ENCODE results near the gene RTP1. TPM values are rescaled to one million over a fixed set of nuclear protein-coding genes. Genes with fewer than 3 reads are reported as not detected.

Gene RTP1
- total RNA-seq, 2 experiments from 2014 or later: not detected

- DNase-seq: no peak
- intact Hi-C loops (cut with DNase I, micrococcal nuclease): no loop called here
- peaks cover 0 to 4% of the 10 kb centered on the region in 2 experiments for H3K27me3 ChIP-seq (ENCODE audit: control insufficient read depth in 1 of 2, insufficient read depth in 2 of 2, low read length in 2 of 2)
- ChIA-PET CTCF (no interaction called here), POLR2A (no interaction called here)
- TF ChIP-seq CTCF (IDR thresholded peaks at IDR 0.05): no peak
- no peak overlapping the region for H3K4me3 Mint-ChIP-seq
- H3K36me3 ChIP-seq (ENCODE audit: insufficient read depth, low read length): no peaks in the 10 kb centered on the region
- H3K36me3 Mint-ChIP-seq (ENCODE audit: low read depth): no peaks in the 10 kb centered on the region
- H3K27ac ChIP-seq (ENCODE audit: low read depth in 1 of 2, low read length in 2 of 2): no peak overlapping the region
- no peak overlapping the region for H3K27ac Mint-ChIP-seq
- no peaks in the 10 kb centered on the region for H3K9me3 Mint-ChIP-seq
- no peaks in the 10 kb centered on the region for H3K4me1 Mint-ChIP-seq (ENCODE audit: low read depth)
- peaks cover 17% of the 10 kb centered on the region for H3K27me3 Mint-ChIP-seq
- ATAC-seq (ENCODE audit: poor library complexity): no peak
- H3K4me1 ChIP-seq (ENCODE audit: insufficient read depth, low read length): no peaks in the 10 kb centered on the region
- H3K4me3 ChIP-seq (ENCODE audit: low read length): no peak overlapping the region
- H3K9me3 ChIP-seq (ENCODE audit: control insufficient read depth in 1 of 2, insufficient read depth in 1 of 2, low read length in 2 of 2): no peaks in the 10 kb centered on the region
Measured at GRCh38 chr3:187228740-187229139, 31.5 kb downstream of the RTP1 start.

- H3K27me3 ChIP-seq (ENCODE audit: control insufficient read depth in 1 of 2, insufficient read depth in 2 of 2, low read length in 2 of 2): peaks cover 0 to 4% of the 10 kb centered on the region in 2 experiments
- ChIA-PET POLR2A (no interaction called here), CTCF (no interaction called here)
- no peaks in the 10 kb centered on the region for H3K36me3 ChIP-seq (ENCODE audit: insufficient read depth, low read length)
- Mint-ChIP-seq H3K4me1 (ENCODE audit: low read depth) (no peaks in the 10 kb centered on the region), H3K27ac (no peak overlapping the region), H3K27me3 (peaks cover 17% of the 10 kb centered on the region), H3K9me3 (no peaks in the 10 kb centered on the region), H3K36me3 (ENCODE audit: low read depth) (no peaks in the 10 kb centered on the region), H3K4me3 (no peak overlapping the region)
- no peaks in the 10 kb centered on the region for H3K4me1 ChIP-seq (ENCODE audit: insufficient read depth, low read length)
- H3K9me3 ChIP-seq (ENCODE audit: control insufficient read depth in 1 of 2, insufficient read depth in 1 of 2, low read length in 2 of 2): no peaks in the 10 kb centered on the region
- H3K27ac ChIP-seq (ENCODE audit: low read depth in 1 of 2, low read length in 2 of 2): no peak overlapping the region
- H3K4me3 ChIP-seq (ENCODE audit: low read length): no peak overlapping the region
- no peak for TF ChIP-seq CTCF (IDR thresholded peaks at IDR 0.05)
- intact Hi-C loops (cut with DNase I, micrococcal nuclease): no loop called here
- no peak for ATAC-seq (ENCODE audit: poor library complexity)
- DNase-seq: no peak
Measured at GRCh38 chr3:187230011-187230410, 32.7 kb downstream of the RTP1 start.

- Mint-ChIP-seq H3K4me3 (no peak overlapping the region), H3K4me1 (ENCODE audit: low read depth) (no peaks in the 10 kb centered on the region), H3K27me3 (no peaks in the 10 kb centered on the region), H3K36me3 (ENCODE audit: low read depth) (no peaks in the 10 kb centered on the region), H3K27ac (no peak overlapping the region), H3K9me3 (peaks cover 3% of the 10 kb centered on the region)
- peaks cover 0 to 4% of the 10 kb centered on the region in 2 experiments for H3K9me3 ChIP-seq (ENCODE audit: control insufficient read depth in 1 of 2, insufficient read depth in 1 of 2, low read length in 2 of 2)
- no peaks in the 10 kb centered on the region for H3K4me1 ChIP-seq (ENCODE audit: insufficient read depth, low read length)
- no peaks in the 10 kb centered on the region for H3K36me3 ChIP-seq (ENCODE audit: insufficient read depth, low read length)
- H3K27ac ChIP-seq (ENCODE audit: low read depth in 1 of 2, low read length in 2 of 2): no peak overlapping the region
- ATAC-seq (ENCODE audit: poor library complexity): no peak
- no peak overlapping the region for H3K4me3 ChIP-seq (ENCODE audit: low read length)
- ChIA-PET POLR2A (no interaction called here), CTCF (no interaction called here)
- H3K27me3 ChIP-seq (ENCODE audit: control insufficient read depth in 1 of 2, insufficient read depth in 2 of 2, low read length in 2 of 2): no peaks in the 10 kb centered on the region
- no peak for TF ChIP-seq CTCF (IDR thresholded peaks at IDR 0.05)
- no peak for DNase-seq
- intact Hi-C loops (cut with DNase I, micrococcal nuclease): no loop called here
Measured at GRCh38 chr3:187236962-187237361, 39.7 kb downstream of the RTP1 start.

Data from CD4-positive, alpha-beta T cell (primary cell).